Stimulated activated CD8-positive, alpha-beta memory T cell treated with anti-CD3 and anti-CD28 coated beads, Interleukin-15, amount 100 ng/mL, for 24 hours (primary cell): Measurements from ENCODE around the gene EMC9.

Experiments
- DNase-seq: peaks from one replicate; pipeline ENCODE4 v3.0.0-alpha.2; 2020; ENCODE audit warnings: low read depth

The EMC9 gene

GRCh38 chr14:24177041-24177825 lies 35.8 kb upstream of the EMC9 start:
- DNase-seq = no peak

- no peak for DNase-seq
Measured at GRCh38 chr14:24176599-24176998, 35.2 kb upstream of the EMC9 start.

DNA sequence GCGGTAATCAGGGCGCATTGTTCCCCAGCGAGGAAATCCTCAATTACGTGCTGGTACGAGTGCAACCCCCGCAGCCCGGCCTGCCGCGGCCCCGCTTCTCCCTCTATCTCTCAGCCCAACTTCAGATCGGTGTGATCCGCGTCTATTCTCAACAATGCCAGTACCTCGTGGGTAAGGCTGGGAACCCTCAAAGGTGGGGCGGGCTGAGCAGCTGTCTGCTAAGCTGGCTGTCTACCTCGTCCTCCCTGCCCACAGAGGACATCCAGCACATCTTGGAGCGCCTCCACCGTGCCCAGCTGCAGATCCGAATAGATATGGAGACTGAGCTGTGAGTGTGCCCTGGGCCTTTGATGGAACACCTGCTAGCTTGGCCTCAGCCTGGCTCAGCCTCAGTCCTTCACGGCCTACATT lies 31.5 kb upstream of the EMC9 start:
- no peak for DNase-seq

DNA sequence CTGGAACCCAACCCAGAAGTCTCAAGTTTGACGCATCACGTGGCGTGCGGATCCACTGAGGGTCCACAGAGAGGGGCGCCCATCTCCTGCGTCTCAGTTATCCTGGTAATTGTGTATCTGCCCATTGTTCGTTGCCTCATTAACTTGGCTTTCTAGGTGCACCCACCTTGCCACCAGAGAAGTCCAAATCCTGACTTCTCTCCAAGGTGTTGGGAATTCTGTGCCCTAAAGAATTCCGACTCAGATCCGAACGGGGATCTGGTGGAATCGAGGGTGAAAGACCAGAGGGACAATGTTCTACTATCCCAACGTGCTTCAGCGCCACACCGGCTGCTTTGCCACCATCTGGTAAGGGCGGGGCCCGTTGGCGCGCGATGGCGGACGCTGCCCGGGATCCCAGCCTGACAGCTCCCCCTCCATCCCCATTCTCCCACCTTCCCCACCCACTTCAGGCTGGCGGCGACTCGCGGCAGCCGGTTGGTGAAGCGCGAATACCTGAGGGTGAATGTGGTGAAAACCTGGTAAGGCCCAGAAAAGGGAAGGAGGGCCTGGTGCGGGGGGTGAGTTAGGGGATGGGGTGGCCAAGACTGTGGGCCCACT lies 31.0 kb upstream of the EMC9 start:
- DNase-seq = no peak

DNA sequence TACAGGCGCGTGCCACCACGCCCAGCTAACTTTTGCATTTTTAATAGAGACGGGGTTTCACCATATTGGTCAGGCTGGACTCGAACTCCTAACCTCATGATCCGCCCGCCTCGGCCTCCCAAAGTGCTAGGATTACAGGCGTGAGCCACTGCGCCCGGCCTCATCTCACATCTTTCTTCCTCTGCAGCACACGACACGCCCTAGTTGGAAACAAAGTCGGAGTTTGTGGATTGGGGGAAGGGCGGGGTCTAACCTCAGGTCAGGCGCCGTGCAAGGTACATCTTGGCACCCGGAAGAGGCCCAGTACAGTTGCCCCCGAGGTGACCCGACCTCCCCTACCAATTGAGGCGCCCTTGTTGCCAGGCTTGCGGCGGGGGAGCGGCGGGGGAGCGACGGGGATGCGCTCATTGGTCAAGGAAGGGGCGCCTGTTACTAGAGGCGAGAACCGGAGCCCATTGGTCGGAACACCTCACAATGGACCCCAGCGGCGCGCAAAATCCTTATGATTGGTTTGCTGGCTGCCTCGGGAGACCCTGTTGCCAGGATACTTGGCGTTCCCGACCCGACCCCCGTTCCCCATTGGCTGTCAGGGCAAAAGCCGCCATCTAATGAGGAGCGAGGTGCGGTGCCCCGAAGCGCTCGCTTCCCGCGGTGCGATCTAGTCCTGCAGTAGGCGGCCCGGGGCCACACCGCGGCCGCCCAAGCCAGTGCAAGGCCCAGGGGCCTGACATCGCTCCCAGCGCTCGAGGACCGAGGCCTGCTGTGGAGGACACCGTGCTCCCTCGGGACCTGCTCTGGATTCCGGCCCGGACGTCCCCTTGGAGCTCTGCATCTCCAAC lies 30.2 kb upstream of the EMC9 start, which contains the start of gene REC8:
REC8 (plus strand) TSS at position 659 of the 839 bp plus-strand sequence. CDS start 473 bp downstream, outside the sequence.
- no peak for DNase-seq

- DNase-seq = no peak
Measured at GRCh38 chr14:24167469-24168114, 26.2 kb upstream of the EMC9 start.

DNA sequence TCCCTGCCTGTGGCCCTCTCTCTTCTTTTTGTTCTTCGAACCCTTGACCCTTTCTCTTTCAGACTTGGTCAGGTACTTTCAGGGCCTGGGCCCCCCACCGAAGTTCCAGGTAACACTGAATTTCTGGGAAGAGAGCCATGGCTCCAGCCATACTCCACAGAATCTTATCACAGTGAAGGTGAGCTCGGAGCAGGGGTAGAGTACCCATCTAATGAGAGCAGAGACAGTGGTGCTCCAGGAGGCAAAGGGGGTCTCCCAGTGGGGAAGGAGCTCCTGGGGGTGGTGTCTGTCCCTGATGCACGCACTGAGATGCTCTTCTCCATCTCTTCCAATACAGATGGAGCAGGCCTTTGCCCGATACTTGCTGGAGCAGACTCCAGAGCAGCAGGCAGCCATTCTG lies 24.4 kb upstream of the EMC9 start:
- DNase-seq = no peak

- no peak for DNase-seq
Measured at GRCh38 chr14:24164518-24164991, 23.2 kb upstream of the EMC9 start.

- no peak for DNase-seq
Measured at GRCh38 chr14:24162093-24162492, 20.7 kb upstream of the EMC9 start.

DNA sequence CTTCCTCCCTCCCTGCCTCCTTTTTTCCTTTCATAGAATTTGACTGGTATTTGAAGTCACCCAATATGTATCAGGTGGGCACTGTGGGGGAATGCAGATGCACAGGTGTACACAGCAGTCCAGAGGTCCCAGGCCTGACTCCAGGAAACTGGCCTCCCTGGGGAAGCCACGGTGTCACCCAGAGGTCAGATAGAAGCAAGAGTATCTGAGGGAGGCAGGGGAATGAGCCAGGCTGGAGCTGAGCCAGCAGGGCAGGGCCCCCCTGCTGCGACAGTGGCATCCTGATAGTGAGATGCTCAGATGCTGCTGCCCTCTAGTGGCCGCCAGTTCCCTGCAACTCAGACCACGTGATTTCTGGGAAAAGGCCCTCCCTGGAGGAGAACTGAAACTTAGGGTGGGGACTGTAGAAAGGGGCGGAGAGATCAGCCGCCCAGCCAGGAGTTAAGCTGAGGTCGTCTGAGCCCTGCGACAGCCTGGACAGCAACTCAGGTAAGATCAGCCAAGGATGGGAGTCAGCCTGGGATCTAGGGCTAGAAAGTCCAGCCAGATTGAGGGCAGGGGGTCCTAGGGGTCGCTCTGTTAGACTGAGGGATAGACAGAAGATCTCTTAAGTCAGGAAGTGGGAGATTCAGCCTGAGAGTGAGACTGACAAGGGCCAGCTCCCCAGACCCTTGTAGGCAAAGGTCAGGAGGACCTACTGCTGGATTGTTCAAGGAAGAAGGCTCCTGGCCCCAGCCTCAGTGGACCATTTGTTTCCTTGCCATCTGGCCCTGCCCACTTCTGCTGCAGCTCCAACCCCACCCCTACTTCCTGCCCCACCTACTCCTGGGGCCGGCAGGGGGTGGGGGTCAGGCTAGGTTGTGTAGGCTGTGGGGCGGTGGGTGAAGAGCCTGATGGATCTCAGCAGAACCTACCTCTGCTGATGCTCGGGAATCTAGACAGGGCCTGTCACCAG lies 19.7 kb upstream of the EMC9 start, which contains the start of gene IRF9:
IRF9 (plus strand) TSS at position 416 of the 955 bp plus-strand sequence. CDS start 880 bp downstream, outside the sequence.
- DNase-seq = peak; percentile 96

GRCh38 chr14:24160499-24160849 lies 19.1 kb upstream of the EMC9 start:
- DNase-seq = no peak

DNA sequence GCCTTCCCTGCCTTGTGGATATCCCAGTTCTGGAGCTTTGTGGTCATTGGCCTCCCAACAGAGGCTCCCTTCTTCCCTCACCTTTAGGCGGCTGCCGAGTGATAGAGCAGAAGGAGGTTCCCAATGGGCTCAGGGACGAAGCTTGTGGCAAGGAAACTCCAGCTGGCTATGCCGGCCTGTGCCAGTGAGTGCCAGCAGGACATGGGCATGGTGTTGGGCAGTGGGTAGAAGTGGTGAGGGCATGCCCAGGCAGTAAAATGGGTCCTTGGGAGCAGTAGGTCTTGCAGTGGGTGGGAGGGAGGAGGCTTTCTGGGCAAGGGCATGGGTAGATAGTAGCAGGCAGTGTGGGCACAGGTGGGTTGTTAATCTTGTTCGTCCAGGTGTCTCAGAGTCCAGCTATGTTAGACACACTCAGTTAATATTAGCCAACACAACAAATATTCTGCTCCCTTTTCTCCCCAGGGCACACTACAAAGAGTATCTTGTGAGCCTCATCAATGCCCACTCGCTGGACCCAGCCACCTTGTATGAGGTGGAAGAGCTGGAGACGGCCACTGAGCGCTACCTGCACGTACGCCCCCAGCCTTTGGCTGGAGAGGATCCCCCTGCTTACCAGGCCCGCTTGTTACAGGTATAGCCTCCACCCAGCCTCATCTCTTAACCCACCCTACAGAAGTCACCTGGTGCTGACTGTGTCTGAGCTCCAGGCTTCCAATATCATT lies 18.5 kb upstream of the EMC9 start:
- DNase-seq = no peak

DNA sequence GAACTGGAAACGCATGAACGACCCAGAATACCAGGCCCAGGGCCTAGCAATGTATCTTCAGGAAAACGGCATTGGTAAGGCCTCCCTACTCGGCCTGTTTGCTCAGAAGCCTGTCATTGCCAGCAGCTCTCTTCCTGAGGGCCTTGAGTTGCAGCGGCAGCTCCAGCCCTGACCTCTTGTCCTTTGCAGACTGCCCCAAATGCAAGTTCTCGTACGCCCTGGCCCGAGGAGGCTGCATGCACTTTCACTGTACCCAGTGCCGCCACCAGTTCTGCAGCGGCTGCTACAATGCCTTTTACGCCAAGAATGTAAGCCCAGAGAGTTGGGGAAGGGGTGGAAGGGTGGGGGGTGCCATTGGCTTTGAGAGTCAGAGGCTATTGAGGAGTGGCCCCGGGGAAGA lies 15.9 kb upstream of the EMC9 start:
- DNase-seq = no peak

DNA sequence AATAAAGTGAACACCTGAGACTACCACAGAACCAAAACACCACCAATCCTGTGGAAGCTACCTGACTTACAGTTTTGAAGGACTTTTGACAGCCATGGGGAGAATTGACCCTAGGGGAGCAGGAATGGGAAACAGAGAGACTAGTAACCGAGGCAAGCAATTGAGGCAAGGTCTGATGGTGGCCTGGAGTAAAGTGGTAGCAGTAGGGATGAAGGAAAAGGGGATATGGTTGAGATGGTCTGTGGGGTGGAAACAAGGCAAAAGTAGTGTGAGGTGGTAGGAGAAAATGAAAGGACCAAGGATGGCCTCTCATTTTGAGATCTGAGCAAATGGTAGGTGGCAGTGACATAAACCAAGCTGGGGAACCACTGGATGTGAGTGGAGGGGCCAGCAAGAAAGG lies 15.4 kb upstream of the EMC9 start:
- DNase-seq = no peak

DNA sequence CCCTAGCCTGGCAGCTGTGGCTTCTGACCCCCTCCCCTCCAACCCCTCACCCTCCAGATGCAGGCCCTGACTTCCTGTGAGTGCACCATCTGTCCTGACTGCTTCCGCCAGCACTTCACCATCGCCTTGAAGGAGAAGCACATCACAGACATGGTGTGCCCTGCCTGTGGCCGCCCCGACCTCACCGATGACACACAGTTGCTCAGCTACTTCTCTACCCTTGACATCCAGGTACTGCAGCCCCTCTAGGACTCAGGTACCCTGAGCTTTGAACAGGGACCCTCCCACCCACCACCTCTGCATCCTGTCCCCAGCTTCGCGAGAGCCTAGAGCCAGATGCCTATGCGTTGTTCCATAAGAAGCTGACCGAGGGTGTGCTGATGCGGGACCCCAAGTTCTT lies 13.7 kb upstream of the EMC9 start:
- no peak for DNase-seq

GRCh38 chr14:24151404-24152080 lies 10.2 kb upstream of the EMC9 start:
- no peak for DNase-seq

- no peak for DNase-seq
Measured at GRCh38 chr14:24150993-24151392, 9.6 kb upstream of the EMC9 start.

DNA sequence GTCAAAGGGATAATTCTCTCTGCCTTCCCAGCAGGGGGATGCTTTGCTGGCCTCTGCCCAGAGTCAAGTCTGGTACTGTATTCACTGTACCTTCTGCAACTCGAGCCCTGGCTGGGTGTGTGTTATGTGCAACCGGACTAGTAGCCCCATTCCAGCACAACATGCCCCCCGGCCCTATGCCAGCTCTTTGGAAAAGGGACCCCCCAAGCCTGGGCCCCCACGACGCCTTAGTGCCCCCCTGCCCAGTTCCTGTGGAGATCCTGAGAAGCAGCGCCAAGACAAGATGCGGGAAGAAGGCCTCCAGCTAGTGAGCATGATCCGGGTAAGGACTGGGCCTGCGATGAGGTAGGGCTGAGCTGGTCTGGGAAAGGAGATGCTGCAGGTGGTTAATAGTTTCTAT lies 9.2 kb upstream of the EMC9 start:
- DNase-seq = no peak

DNA sequence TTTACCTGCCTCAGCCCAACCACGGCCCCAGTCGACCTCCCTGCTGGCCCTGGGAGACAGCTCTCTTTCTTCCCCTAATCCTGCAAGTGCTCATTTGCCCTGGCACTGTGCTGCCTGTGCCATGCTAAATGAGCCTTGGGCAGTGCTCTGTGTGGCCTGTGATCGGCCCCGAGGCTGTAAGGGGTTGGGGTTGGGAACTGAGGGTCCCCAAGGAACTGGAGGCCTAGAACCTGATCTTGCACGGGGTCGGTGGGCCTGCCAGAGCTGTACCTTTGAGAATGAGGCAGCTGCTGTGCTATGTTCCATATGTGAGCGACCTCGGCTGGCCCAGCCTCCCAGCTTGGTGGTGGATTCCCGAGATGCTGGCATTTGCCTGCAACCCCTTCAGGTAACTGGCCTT lies 8.7 kb upstream of the EMC9 start:
- DNase-seq = no peak
